HCT116 (cell line): ENCODE results near the gene GALNS. TPM values are rescaled to one million over a fixed set of nuclear protein-coding genes. Genes with fewer than 3 reads are reported as not detected.

Source experiments
- ATAC-seq: fragments of 200-7000 bp; cut with Tn5 transposase; 2 replicates; pipeline ENCODE4 v1.9.1; 2020; ENCODE audit warnings: mild to moderate bottlenecking, moderate library complexity
- BruUV-seq: library from RNA; stranded (reverse); fragments of 400-500 nt; replicated peaks from 2 replicates; lab custom pipeline; 2021; lab: Mats Ljungman, UMichigan
- CTCF ChIA-PET: fragments of 300-600 bp; sonication (Branson Sonifier 250); formaldehyde crosslinking; loops from one replicate; lab custom pipeline; 2021; ENCODE audit warnings: antibody characterized with exemption; lab: Charles Lee
- POLR2A ChIA-PET: fragments of 300-600, 350-600 bp; sonication (Branson Sonifier 250); formaldehyde crosslinking; loops from one replicate; lab custom pipeline; 2021; ENCODE audit warnings: antibody characterized with exemption; lab: Charles Lee
- RAD21 ChIA-PET, 2 experiments: fragments of 300-600 bp; sonication (Branson Sonifier 250); formaldehyde crosslinking; loops; one replicate each; lab custom pipeline; 2023; ENCODE audit warnings: low total read pairs in 2 of 2; ENCODE audit not compliant: uncharacterized antibody in 2 of 2, unreplicated experiment in 2 of 2, low non-redundant PET in 1 of 2; lab: Charles Lee
- DNase-seq: peaks from one replicate; pipeline ENCODE4 v3.0.0-alpha.2; 2010; ENCODE audit warnings: low read depth, low spot score
- H2AFZ ChIP-seq: fragments of 200-600 bp; shearing (Covaris generic), sonication (generic); 2 replicates; pipeline ENCODE4 v1.6.1; 2017; ENCODE audit warnings: low read depth, mixed run types, mixed read lengths, antibody characterized with exemption, low read length; ENCODE audit not compliant: poor library complexity, severe bottlenecking
- H3K27ac ChIP-seq: 2 replicates; pipeline ENCODE4 v1.5.1; 2012; ENCODE audit warnings: low read depth, low read length
- H3K27me3 ChIP-seq: fragments of 200-600 bp; sonication (generic); 2 replicates; pipeline ENCODE4 v1.6.1; 2016; ENCODE audit warnings: mixed run types, low read length, mixed read lengths; ENCODE audit not compliant: insufficient read depth
- H3K36me3 ChIP-seq, 2 experiments: fragments of 200-500 bp in 1 of 2; fragments of 200-600 bp in 1 of 2; sonication (Bioruptor generic) in 1 of 2; sonication (generic) in 1 of 2; 2 replicates each; pipeline versions ENCODE4 v1.5.1 to v1.6.1; 2014 to 2016; ENCODE audit warnings: low read length in 2 of 2, inconsistent platforms in 1 of 2, mixed read lengths in 1 of 2, mixed run types in 1 of 2; ENCODE audit not compliant: insufficient read depth in 2 of 2, control insufficient read depth in 1 of 2
- H3K4me1 ChIP-seq, 2 experiments: fragments of 200-600 bp in 1 of 2; sonication (generic) in 1 of 2; 2 replicates each; pipeline versions ENCODE4 v1.5.1 to v1.6.1; 2012 to 2017; ENCODE audit warnings: low read length in 2 of 2, inconsistent platforms in 1 of 2, mild to moderate bottlenecking in 1 of 2, mixed read lengths in 1 of 2, mixed run types in 1 of 2, moderate library complexity in 1 of 2; ENCODE audit not compliant: insufficient read depth in 2 of 2, control insufficient read depth in 1 of 2
- H3K4me2 ChIP-seq: fragments of 200-600 bp; sonication (generic); 2 replicates; pipeline ENCODE4 v1.6.1; 2017; ENCODE audit warnings: mixed run types, low read length, mixed read lengths
- H3K4me3 ChIP-seq, 2 experiments: fragments of 200-600 bp in 1 of 2; sonication (generic) in 1 of 2; replicated peaks in 1 of 2; 2 replicates each; pipeline ENCODE4 v1.5.1; 2011 to 2016; ENCODE audit warnings: low read length in 2 of 2, control low read depth in 1 of 2, low read depth in 1 of 2, mild to moderate bottlenecking in 1 of 2, mixed read lengths in 1 of 2, mixed run types in 1 of 2
- H3K79me2 ChIP-seq: fragments of 200-600 bp; sonication (generic); 2 replicates; pipeline ENCODE4 v1.6.1; 2017; ENCODE audit warnings: mild to moderate bottlenecking, mixed run types, low read length, moderate library complexity, mixed read lengths; ENCODE audit not compliant: insufficient read depth
- H3K9ac ChIP-seq: fragments of 200-600 bp; sonication (generic); 2 replicates; pipeline ENCODE4 v1.6.1; 2016; ENCODE audit warnings: low read length, mixed read lengths
- H3K9me2 ChIP-seq: fragments of 200-600 bp; sonication (generic), shearing (Covaris generic); 2 replicates; pipeline ENCODE4 v1.6.1; 2017; ENCODE audit warnings: mixed run types, mild to moderate bottlenecking, moderate library complexity; ENCODE audit not compliant: insufficient read depth
- H3K9me3 ChIP-seq, 2 experiments: fragments of 200-500 bp in 1 of 2; fragments of 200-600 bp in 1 of 2; sonication (Bioruptor generic) in 1 of 2; sonication (generic) in 1 of 2; 2 replicates each; pipeline ENCODE4 v1.6.1; 2014 to 2017; ENCODE audit warnings: low read length in 2 of 2, mixed read lengths in 2 of 2, inconsistent platforms in 1 of 2, low read depth in 1 of 2, mild to moderate bottlenecking in 1 of 2, mixed run types in 1 of 2, moderate library complexity in 1 of 2; ENCODE audit not compliant: control insufficient read depth in 1 of 2, insufficient read depth in 1 of 2
- H4K20me1 ChIP-seq: fragments of 200-600 bp; sonication (generic), shearing (Covaris generic); 2 replicates; pipeline ENCODE4 v1.6.1; 2017; ENCODE audit warnings: mixed run types, mild to moderate bottlenecking, moderate library complexity; ENCODE audit not compliant: insufficient read depth
- ATF3 ChIP-seq: IDR thresholded peaks from 2 replicates; pipeline ENCODE4 v1.6.1; 2012
- CBX3 ChIP-seq: IDR thresholded peaks from 2 replicates; pipeline ENCODE4 v1.6.1; 2012; ENCODE audit warnings: low read depth
- CEBPB ChIP-seq: IDR thresholded peaks from 2 replicates; pipeline ENCODE4 v1.6.1; 2012; ENCODE audit warnings: low read depth
- CTCF ChIP-seq, 3 experiments: fragments of 200-600 bp in 1 of 3; sonication (generic) in 1 of 3; IDR thresholded peaks in 2 of 3; conservative IDR thresholded peaks in 1 of 3; 2 replicates each; pipeline ENCODE4 v1.5.1; 2012 to 2017; ENCODE audit warnings: low read depth in 2 of 3, low read length in 2 of 3, antibody characterized with exemption in 1 of 3, borderline replicate concordance in 1 of 3, control low read depth in 1 of 3, mild to moderate bottlenecking in 1 of 3, mixed read lengths in 1 of 3, mixed run types in 1 of 3, moderate library complexity in 1 of 3; ENCODE audit not compliant: insufficient read depth in 1 of 3
- EGR1 ChIP-seq: IDR thresholded peaks from 2 replicates; pipeline ENCODE4 v1.6.1; 2012; ENCODE audit warnings: low read depth
- ELF1 ChIP-seq: IDR thresholded peaks from 2 replicates; pipeline ENCODE4 v1.6.1; 2012; ENCODE audit warnings: low read depth, borderline replicate concordance
- EZH2phosphoT487 ChIP-seq: fragments of 200-600 bp; IDR thresholded peaks from 2 replicates; pipeline ENCODE4 v1.6.1; 2018; ENCODE audit warnings: antibody characterized with exemption, borderline replicate concordance
- FOSL1 ChIP-seq: IDR thresholded peaks from 2 replicates; pipeline ENCODE4 v1.6.1; 2012; ENCODE audit warnings: low read depth
- JUND ChIP-seq: IDR thresholded peaks from 2 replicates; pipeline ENCODE4 v1.6.1; 2012
- MAX ChIP-seq: IDR thresholded peaks from 2 replicates; pipeline ENCODE4 v1.6.1; 2012
- SP1 ChIP-seq: IDR thresholded peaks from 2 replicates; pipeline ENCODE4 v1.6.1; 2012; ENCODE audit warnings: low read depth
- TCF7L2 ChIP-seq: IDR thresholded peaks from 2 replicates; pipeline ENCODE4 v1.7.0; 2011; ENCODE audit warnings: borderline replicate concordance, inconsistent platforms; ENCODE audit not compliant: insufficient read depth, insufficient read length; ENCODE audit errors: extremely low read depth
- YY1 ChIP-seq: IDR thresholded peaks from 2 replicates; pipeline ENCODE4 v1.6.1; 2011; ENCODE audit warnings: low read length, low read depth, moderate library complexity, mild to moderate bottlenecking; ENCODE audit not compliant: insufficient replicate concordance; ENCODE audit errors: extremely low read depth
- ZFX ChIP-seq: fragments of 450-650 bp; IDR thresholded peaks from 2 replicates; pipeline ENCODE4 v1.6.1; 2017
- intact Hi-C: fragments of 100-400 bp; cut with micrococcal nuclease; formaldehyde crosslinking; loops from 2 replicates; pipeline ENCODE4 v1.10.0; 2022
- total RNA-seq: library from RNA; stranded (reverse); gene quantifications from one replicate; pipeline ENCODE4 v1.2.1, GENCODE V29; 2021; ENCODE audit not compliant: unreplicated experiment

Gene GALNS
- total RNA-seq, 1 experiment from 2014 or later: 44.6 TPM

- no peak for TF ChIP-seq TCF7L2
- TF ChIP-seq CTCF (IDR thresholded peaks at IDR 0.05 in 2 of 3, conservative IDR thresholded peaks at IDR 0.05 in 1 of 3; ENCODE audit: borderline replicate concordance in 1 of 3, insufficient read depth in 1 of 3, low read depth in 2 of 3, low read length in 2 of 3): no peak
- no peak for TF ChIP-seq JUND
- TF ChIP-seq SP1: no peak
- TF ChIP-seq FOSL1: no peak
- no peak for TF ChIP-seq EZH2phosphoT487
- TF ChIP-seq ATF3: no peak
- TF ChIP-seq CBX3: no peak
- no peak for TF ChIP-seq YY1
These were observed 1.0 kb downstream of the GALNS start (continued) for GRCh38 chr16:88855736-88856121.

- intact Hi-C loops: no loop called here
These were observed 1.6 kb downstream of the GALNS start for GRCh38 chr16:88855176-88855575.

More at GRCh38 chr16:88855176-88855575, 1.6 kb downstream of the GALNS start:
- Histone ChIP-seq H3K9me2 (no peaks in the 10 kb centered on the region), H3K9me3 (no peaks in the 10 kb centered on the region), H3K36me3 (peaks cover 15 to 16% of the 10 kb centered on the region in 2 experiments; a peak in 3 of 4 replicates), H3K27me3 (no peaks in the 10 kb centered on the region), H3K9ac (no peak overlapping the region), H3K79me2 (peaks cover 29% of the 10 kb centered on the region)
- CTCF ChIA-PET: no interaction called here
- DNase-seq: no peak
- RAD21 ChIA-PET: interaction anchor here in 1 of 2 experiments (0.7 kb wide), 1 partner anchor 313 kb away, joined by 4 read pairs; no protein-coding TSS in a partner anchor
- POLR2A ChIA-PET: no interaction called here
- BruUV-seq: TSS peak; percentile 30
- no peak for TF ChIP-seq CEBPB
- TF ChIP-seq EZH2phosphoT487: no peak
- no peak for TF ChIP-seq MAX
- no peak for TF ChIP-seq ZFX
- no peak for TF ChIP-seq ATF3
- no peak for TF ChIP-seq ELF1
- TF ChIP-seq EGR1: no peak
- TF ChIP-seq, all 23 proteins: peak for 0
- H2AFZ ChIP-seq: no peak overlapping the region
- peaks cover 19 to 26% of the 10 kb centered on the region in 2 experiments for H3K4me1 ChIP-seq
- no peak for ATAC-seq
- H3K4me3 ChIP-seq: no peak overlapping the region
- H4K20me1 ChIP-seq: no peaks in the 10 kb centered on the region
- peak overlapping the region; percentile 22; the same call in 1 of the 2 replicates for H3K4me2 ChIP-seq
- H3K27ac ChIP-seq: no peak overlapping the region
